Fibroblast of villous mesenchyme (primary cell): ENCODE data around the gene SAMD11. TPM values are rescaled to one million over a fixed set of nuclear protein-coding genes. Genes with fewer than 3 reads are reported as not detected.
"Not testable (repeated sequence)": the region's sequence is repeated elsewhere in the genome, so short reads cannot be mapped to it uniquely, and the experiment has no call there.

Experiments
- DNase-seq: peaks from one replicate; pipeline ENCODE4 v3.0.0-alpha.2; 2010; ENCODE audit warnings: low read depth
- H3K4me3 ChIP-seq: 2 replicates; pipeline ENCODE4 v1.5.1; 2011; ENCODE audit warnings: low read depth, mild to moderate bottlenecking, low read length
- CTCF ChIP-seq: IDR thresholded peaks from 2 replicates; pipeline ENCODE4 v1.5.1; 2012; ENCODE audit warnings: low read depth, mild to moderate bottlenecking, low read length; ENCODE audit not compliant: insufficient read depth
- total RNA-seq: library from RNA; depleted of rRNA; stranded (reverse); fragments of >200 nt; gene quantifications from 2 replicates; pipeline ENCODE4 v1.2.3, GENCODE V29; 2012

Gene SAMD11
- total RNA-seq = 2.2 and 7.7 TPM in 2 replicates

GRCh38 chr1:923131-923990, at the start of gene SAMD11:
Gene SAMD11 (plus strand): TSS chr1:923923. CDS start chr1:924432, 509 bp downstream.
- no peak for TF ChIP-seq CTCF
- DNase-seq = peak; percentile 88
- H3K4me3 ChIP-seq = peak within 1 kb of the TSS; percentile 52

- not testable (repeated sequence) for H3K4me3 ChIP-seq, DNase-seq
Observed at GRCh38 chr1:876428-877208, 47.1 kb upstream of the SAMD11 start.

- H3K4me3 ChIP-seq = not testable (repeated sequence)
Observed at GRCh38 chr1:877209-877986, 46.3 kb upstream of the SAMD11 start.

GRCh38 chr1:880511-880910, 43.2 kb upstream of the SAMD11 start:
- not testable (repeated sequence) for H3K4me3 ChIP-seq, DNase-seq

More at GRCh38 chr1:877209-877986, 46.3 kb upstream of the SAMD11 start:
- not testable (repeated sequence) for DNase-seq

GRCh38 chr1:880915-881314, 42.8 kb upstream of the SAMD11 start:
- DNase-seq, H3K4me3 ChIP-seq: not testable (repeated sequence)

GRCh38 chr1:886311-886710, 37.4 kb upstream of the SAMD11 start:
- no peak for TF ChIP-seq CTCF
- no peak overlapping the region for H3K4me3 ChIP-seq
- DNase-seq = no peak

GRCh38 chr1:886760-887159, 37.0 kb upstream of the SAMD11 start:
- TF ChIP-seq CTCF = no peak
- no peak overlapping the region for H3K4me3 ChIP-seq
- DNase-seq = no peak

GRCh38 chr1:888297-888696, 35.4 kb upstream of the SAMD11 start:
- no peak overlapping the region for H3K4me3 ChIP-seq
- DNase-seq = no peak
- no peak for TF ChIP-seq CTCF

GRCh38 chr1:889774-890173, 33.9 kb upstream of the SAMD11 start:
- H3K4me3 ChIP-seq, DNase-seq: not testable (repeated sequence)

GRCh38 chr1:890234-890633, 33.5 kb upstream of the SAMD11 start:
- not testable (repeated sequence) for DNase-seq, H3K4me3 ChIP-seq
